GM21737 (cell line): ENCODE data around the gene CNOT2.
A peak's percentile ranks its signal among the peaks of the same experiment; 100 is the strongest.
"Not testable (repeated sequence)": the region's sequence is repeated elsewhere in the genome, so short reads cannot be mapped to it uniquely, and the experiment has no call there.

ENCODE experiments used
- ATAC-seq: cut with Tn5 transposase; IDR thresholded peaks from one replicate; pipeline ENCODE4 v1.9.1; 2021; ENCODE audit warnings: mild to moderate bottlenecking, moderate library complexity; ENCODE audit not compliant: unreplicated experiment

Gene CNOT2

DNA sequence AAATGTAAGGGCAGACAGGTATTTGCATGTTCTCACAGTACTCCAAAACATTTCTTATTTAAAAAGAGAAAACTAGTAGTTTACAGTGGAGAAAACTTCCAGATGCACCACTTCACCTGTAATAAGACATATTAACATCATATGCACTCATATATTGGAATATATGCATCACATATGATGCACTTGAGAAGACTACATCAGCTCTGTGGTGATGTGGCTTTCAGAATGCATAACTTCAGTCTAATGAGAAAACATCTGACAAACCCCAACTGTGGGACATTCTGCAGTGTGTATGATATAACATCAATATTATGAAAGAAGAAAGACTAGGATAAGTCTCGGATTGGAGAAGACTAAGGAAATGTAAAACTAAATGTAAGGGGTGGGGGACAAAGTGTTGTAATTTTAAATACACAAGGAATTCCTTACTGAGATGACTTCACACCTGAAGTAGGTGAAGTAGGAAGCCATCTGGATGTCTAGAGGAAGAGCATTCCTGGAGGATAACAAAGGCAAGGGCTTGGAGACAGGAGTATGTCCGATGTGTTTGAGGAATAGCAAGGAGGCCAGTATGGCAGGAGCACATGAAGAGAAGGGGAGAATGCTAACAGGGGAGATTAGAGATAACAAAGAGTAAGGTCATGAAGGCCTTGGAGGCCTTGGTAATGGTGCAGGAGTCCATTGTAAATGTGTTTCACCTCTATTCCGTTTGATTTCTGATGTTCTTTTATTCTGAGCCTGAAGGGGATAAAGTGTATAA, 49.0 kb downstream of the CNOT2 start:
- ATAC-seq = no peak

DNA sequence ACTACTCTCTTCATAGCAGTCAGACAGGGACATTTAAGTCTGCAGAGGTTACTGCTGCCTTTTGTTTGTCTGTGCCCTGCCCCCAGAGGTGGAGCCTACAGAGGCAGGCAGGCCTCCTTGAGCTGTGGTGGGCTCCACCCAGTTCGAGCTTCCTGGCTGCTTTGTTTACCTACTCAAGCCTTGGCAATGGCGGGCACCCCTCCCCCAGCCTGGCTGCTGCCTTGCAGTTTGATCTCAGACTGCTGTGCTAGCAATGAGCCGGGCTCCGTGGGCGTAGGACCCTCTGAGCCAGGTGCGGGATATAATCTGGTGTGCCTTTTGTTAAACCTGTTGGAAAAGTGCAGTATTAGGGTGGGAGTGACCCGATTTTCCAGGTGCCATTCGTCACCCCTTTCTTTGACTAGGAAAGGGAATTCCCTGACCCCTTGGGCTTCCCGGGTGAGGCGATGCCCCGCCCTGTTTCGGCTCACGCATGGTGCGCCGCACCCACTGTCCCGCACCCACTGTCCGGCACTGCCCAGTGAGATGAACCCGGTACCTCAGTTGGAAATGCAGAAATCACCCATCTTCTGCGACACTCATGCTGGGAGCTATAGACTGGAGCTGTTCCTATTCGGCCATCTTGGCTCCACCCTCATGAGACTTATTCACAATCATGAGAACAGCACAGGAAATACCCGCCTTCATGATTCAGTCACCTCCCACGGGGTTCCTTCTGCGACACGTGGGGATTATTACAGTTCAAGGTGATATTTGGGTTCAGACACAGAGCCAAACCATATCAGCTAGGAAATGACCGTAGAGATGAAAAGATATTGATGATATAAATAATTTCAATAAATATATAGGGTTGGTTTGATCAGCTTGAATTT, 61.7 kb downstream of the CNOT2 start:
- ATAC-seq = not testable (repeated sequence)

DNA sequence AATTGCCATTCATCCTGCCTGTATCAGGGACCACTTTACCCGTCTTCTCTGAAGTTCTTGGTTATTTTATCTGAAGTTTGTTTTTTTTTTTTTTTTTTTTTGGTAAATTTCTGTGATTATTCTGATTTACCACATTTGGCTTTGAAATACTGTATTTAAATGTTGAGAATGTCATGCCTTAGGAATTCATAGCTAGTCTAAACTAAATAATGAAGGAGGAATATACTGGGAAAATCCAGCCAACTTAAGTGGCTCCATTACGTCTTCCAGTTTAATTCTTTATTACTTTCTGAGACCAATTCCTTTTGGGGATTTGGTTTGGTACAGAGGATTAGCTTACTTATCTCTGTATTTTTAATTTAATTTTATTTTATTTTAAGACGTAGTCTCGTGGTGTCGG, 62.6 kb downstream of the CNOT2 start:
- no peak for ATAC-seq

DNA sequence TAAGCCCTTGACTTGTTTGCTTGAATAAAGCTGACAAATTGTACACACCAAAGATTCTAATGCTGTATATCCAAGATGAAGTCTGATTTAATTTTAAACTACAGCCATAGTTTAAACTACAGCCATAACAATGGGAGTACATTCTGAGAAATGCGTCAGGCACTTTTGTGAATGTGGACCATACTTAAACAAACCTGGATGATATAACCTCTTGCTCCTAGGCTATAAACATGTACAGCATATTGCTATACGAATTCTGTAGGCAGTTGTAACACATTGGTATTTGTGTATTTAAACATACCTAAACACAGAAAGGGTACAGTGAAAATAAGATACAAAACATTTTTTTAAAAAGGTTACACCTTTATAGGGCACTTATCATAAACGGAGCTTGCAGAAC, 63.4 kb downstream of the CNOT2 start:
- no peak for ATAC-seq

DNA sequence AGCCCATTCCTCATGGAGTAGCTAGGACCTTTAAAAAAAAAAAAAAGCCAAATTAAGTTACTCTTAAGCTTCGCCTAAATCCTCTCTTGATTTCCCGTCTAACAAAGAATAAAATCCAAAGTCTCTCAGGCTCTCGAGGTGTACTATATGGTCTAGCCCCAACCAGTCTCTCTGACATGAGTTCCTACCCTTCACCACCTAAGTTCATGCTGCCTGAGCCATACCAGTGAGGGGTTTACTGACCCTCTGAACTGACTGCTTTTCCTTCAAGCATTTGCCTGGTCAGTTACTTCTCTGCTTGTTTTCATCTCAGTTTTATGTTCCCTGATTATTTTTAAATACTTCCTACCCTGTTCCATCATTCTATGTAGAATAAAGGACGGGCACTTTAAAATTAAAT, 64.6 kb downstream of the CNOT2 start:
- no peak for ATAC-seq

DNA sequence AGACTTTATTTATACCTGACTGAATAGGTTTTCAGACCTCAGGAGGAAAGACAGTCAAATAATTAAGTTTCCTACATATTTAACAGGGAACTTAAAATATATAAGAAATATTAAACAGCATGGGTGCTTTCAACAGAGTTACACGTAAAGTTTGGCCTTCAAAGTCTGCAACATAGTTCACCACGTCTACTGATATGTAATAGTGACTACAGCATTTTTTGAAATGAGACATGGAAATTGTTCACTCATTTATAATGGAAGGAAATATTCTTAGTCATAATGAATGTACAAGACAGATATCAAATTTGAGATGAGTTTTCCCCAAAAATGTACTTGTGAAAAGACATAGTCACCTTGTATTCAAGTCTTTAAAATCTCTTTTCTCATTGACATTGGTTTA, 66.1 kb downstream of the CNOT2 start:
- ATAC-seq = no peak

DNA sequence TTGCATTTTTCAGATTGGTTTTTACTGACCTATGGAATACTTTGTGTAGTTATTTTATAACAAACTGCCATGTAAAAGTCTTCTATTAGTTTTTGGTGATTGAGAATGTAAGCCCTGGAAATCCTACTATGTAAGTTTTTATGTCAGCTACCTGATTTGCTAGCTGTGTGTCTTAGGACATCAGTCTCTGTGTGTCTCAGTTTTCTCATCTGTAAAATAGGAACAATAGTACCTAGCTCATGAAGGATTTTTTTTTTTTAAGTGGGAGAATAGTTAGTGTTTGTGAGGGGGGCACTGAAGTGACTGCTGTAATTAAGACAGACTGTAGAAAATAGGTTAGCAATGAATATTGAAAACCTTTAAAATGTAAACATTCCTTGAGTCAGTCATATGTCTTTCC, 70.9 kb downstream of the CNOT2 start:
- no peak for ATAC-seq

DNA sequence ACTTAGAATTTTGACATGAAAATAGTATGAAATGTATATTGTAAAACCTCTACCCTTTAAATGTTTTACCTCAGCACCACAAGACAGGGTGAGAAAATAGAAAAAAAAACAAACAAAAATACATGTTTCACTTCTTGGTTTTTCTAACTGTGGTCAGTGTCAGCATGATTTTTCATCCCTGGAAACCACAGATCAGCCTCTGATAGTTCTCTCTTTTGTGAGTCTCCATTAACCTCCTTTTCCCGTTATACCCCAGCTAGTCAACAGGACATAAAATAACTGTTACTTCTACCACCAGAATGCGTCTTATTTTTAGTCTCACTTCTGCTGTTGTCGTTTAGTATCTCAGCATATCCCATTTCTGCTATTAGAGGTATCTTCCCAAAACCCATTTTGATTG, 74.5 kb downstream of the CNOT2 start:
- ATAC-seq = peak; percentile 79

DNA sequence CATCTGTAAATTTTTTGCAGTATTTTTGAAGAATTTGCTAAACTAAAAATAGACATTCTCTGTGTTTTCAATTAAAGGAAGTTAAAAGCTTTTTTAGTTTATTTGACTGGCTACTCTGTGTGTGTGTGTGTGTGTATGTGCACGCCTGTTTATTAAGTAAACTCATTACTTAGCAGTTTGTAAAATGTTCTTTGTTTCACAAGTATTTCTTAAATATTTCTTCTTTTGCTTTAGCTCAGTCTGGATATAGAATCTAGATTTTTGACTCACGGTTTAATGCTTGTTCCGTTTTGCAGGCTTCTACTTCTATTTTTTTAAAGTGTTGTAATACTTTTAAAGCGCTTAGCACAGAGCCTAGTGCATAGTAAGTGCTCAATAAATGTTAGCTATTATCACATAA, 76.4 kb downstream of the CNOT2 start:
- ATAC-seq = no peak

DNA sequence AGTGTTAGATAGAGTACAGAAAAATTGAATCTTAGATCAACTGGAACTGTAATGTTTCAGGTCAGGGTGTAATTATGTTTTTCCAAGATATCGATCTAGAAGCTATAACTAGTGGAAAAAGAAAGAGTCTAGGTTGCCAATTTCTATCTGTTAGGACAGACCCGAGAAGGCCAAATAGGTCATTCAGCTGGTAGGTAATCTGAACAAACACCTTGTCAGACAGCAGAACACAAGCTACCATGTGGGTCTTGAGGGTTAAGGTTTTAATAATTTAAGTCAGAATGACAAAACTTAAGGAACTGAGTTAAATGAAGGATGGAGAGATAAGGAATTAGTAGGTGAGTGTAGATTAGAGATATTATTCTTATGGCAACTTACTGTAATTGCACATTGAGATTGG, 78.0 kb downstream of the CNOT2 start:
- no peak for ATAC-seq

DNA sequence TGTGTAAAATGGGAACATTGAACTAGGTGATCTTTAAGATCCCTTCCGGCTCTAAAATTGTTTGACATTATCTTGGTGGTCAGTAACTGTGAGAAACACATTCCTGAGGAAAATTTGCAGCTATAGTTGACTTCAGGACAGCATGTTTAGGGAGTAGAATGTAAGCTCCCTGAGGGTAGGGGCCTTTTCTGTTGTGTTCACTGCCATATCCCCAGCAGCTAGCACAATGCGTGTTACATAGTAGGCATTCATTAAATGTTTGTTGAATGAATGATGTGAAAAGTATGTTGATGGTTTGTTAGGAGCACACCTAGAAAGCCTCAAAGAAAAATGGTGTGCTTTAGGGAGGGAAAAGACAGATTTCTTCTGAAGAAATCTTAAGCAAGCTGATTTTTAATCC, 84.3 kb downstream of the CNOT2 start:
- ATAC-seq = no peak

DNA sequence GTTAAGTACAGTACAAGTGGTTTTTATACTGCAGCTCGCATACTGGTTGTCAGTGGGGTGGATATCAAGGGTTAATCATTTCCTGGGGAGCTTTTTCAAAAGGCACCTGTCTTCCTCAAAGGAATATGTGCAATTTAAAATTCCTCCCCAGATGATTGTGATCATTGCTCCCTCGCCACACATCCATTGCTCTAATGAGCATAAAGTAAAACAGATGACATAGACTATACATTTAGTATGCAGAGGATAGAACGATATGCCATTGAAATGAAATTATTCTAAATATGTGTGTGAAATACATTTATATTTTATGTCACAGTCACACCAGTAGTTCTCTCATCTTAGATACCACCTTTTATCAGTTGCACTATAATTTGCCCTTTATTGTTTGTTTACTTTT, 86.5 kb downstream of the CNOT2 start:
- no peak for ATAC-seq

DNA sequence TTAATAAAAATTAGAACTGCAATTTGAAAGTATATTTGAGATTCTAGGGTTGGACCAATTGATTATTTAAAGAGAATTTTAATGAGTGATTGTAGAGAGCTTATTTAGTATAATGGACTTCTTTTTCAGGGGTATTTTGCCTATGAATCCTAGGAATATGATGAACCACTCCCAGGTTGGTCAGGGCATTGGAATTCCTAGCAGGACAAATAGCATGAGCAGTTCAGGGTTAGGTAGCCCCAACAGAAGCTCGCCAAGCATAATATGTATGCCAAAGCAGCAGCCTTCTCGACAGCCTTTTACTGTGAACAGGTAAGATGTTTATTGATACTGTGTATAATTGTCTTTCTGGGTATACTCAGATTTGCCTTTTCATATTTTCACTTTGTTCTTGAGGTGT, 86.9 kb downstream of the CNOT2 start:
- ATAC-seq = no peak

DNA sequence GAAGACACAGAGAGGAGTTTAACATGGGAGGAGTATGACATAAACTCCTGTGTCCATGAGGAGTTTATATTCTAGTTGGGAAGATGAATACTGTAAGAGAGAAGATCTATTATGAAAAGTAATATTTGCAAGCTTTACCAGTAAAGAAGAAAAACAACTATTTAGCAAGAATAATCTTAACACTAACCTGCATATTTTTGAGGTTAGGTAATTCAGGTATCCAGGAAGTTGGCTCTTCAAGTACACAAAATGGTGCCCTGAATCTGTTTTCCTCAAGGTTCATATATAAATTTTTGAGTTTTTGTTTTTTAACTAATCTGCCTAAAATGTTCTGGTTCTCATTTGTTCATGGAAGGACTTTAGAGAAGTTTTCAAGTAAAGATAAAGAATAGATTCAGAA, 89.0 kb downstream of the CNOT2 start:
- ATAC-seq = no peak

DNA sequence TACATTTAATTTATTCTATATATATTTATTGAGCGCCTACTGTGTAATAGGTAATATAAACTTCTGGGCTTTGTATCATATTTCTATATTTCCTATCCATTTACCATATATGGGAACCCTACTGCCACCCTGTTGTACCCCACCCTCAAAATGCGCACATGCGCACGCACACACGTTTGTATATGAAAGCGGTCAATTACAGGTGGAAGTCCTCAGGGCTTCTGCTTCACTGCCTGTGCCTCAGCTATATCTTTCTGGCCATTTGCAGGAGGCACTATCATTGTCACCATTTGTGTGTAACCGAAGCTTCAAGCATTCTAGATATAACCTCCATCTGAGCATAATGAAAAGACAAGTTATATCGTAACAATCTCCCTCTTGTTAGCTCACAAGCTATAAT, 91.5 kb downstream of the CNOT2 start:
- no peak for ATAC-seq

DNA sequence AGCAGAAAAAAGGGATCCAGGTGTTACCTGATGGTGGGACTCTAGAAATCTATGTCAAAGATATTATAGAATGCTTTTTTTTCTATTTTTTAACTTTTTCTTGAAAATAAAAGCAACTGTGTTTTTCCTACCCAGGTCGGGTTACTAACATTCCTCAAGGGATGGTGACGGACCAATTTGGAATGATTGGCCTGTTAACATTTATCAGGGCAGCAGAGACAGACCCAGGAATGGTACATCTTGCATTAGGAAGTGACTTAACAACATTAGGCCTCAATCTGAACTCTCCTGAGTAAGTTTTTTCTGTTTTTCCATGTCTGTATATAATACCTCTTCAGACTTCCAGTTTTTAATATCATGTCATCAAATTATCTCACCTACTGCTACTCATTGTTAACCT, 95.3 kb downstream of the CNOT2 start:
- ATAC-seq = no peak

DNA sequence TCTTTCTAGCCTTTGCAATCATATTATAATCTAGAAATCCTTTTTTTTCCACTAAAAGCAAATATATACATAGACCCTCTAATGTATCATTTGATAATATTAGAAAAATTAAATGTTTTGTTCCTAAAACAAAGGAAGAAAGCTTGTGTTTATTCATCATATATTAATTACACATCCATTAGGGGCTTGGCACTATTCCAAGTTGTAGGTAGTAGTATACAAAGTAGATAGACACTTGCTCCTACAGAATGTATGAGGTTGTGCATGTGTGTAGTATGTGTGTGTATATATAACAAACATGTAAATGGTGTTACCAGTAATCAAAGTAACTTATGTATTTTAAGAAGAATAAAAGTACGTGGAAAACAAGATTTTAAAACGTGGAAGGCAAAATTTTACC, 107.8 kb downstream of the CNOT2 start:
- ATAC-seq = no peak

DNA sequence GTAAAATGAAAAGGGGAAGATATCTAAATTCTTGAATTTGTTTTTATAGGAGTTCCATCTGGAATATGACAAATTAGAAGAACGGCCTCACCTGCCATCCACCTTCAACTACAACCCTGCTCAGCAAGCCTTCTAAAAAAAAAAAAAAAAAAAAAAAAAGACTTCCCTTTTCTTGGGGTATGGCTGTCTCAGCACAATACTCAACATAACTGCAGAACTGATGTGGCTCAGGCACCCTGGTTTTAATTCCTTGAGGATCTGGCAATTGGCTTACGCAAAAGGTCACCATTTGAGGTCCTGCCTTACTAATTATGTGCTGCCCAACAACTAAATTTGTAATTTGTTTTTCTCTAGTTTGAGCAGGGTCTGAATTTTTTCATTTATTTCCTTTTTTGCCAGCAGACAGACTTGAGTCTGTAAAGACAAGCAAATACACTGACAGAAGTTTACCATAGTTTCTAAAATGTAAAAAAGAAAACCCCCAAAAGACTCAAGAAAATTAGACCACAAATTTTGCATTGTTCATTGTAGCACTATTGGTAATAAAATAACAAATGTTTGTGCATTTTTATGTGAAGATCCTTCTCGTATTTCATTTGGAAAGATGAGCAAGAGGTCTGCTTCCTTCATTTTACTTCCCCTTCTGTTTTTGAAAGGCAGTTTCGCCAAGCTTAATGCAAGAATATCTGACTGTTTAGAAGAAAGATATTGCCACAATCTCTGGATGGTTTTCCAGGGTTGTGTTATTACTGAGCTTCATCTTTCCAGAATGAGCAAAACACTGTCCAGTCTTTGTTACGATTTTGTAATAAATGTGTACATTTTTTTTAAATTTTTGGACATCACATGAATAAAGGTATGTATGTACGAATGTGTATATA, 110.8 kb downstream of the CNOT2 start:
- ATAC-seq = no peak

DNA sequence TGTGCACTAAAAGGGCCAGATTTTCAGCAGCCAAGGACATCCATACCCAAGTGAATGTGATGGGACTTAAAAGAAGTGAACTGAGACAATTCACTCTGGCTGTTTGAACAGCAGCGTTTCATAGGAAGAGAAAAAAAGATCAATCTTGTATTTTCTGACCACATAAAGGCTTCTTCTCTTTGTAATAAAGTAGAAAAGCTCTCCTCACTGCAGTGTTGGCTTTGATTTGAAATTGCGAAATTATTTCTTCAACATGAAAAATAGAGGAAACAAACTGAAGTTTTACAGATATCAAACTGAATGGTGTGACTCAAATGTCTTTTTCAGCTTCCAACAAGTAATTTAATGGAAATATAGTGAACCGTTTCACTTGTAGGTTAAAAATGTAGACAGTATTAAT, 111.6 kb downstream of the CNOT2 start:
- ATAC-seq = no peak

DNA sequence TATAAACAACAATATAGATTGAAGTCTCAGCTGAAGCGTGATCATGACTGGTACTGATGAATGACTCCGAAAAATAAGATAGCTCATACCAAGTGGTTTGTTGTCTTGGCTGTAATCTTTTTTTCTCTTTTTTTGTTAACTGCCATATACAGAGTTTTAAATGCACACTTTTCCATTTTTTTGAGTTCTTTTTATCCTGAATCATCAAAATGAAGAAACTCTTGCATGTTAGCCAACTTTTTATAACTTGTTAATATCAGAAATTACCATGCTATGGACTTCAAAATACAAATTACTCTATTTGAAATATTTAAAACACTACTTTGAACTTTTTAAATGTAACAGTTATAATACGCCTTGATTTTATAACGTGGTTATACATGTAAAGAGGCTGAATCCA, 112.7 kb downstream of the CNOT2 start:
- no peak for ATAC-seq

DNA sequence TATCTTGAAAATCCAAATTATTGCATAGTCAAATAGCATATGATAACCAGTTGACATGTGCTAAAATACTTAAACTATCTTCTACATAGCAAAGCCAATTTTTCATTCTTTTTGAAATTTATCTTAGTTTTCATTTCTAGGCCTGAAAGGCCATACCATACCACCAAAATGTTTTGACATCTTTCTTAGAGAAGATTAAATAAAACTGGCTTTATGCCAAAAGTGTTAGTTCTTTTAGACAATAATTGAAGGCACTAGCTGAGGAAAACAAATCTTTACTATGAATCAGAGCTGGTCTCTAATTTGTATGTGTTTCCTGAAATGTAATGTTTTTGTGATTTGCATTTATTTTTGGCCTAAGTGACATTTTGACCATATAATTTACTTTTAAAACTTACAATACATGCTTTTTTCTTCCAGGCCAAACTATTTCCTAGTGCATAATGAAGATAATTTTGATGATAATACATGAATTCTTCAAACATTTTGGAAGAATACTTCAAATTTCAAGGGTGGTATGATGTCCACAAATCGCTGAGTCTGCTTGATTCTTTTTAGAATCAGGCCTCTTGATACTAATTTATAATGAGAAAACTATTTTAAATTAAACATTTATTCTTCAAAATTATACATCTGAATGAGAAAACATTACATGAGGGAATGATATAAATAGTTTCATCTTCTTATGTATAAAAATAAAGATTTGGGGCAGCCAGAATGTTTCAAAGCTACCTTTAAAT, 116.4 kb downstream of the CNOT2 start:
- ATAC-seq = no peak
